H1 (cell line): ENCODE results near the gene FANCE. TPM values are rescaled to one million over a fixed set of nuclear protein-coding genes. Genes with fewer than 3 reads are reported as not detected.

Experiments
- CHD7 ChIP-seq: fragments of 300-600 bp; sonication (generic); IDR thresholded peaks from 2 replicates; pipeline ENCODE4 v1.7.1; 2012; ENCODE audit warnings: low read length, moderate library complexity, mild to moderate bottlenecking, inconsistent platforms; ENCODE audit not compliant: insufficient replicate concordance
- CREB1 ChIP-seq: IDR thresholded peaks from 2 replicates; pipeline ENCODE4 v1.6.1; 2012; ENCODE audit warnings: inconsistent platforms
- FOSL1 ChIP-seq: IDR thresholded peaks from 2 replicates; pipeline ENCODE4 v1.6.1; 2011; ENCODE audit warnings: mild to moderate bottlenecking, low read depth, low read length, moderate library complexity; ENCODE audit not compliant: insufficient read depth
- GABPA ChIP-seq: IDR thresholded peaks from 2 replicates; pipeline ENCODE4 v1.6.1; 2011; ENCODE audit warnings: mild to moderate bottlenecking, low read length, moderate library complexity, borderline replicate concordance; ENCODE audit not compliant: insufficient read depth
- GTF2F1 ChIP-seq: IDR thresholded peaks from 2 replicates; pipeline ENCODE4 v1.6.1; 2012; ENCODE audit warnings: low read depth, low read length, improper control_type of control experiment, borderline replicate concordance
- KDM1A ChIP-seq: fragments of 200-600, 300-600 bp; sonication (generic); IDR thresholded peaks from 2 replicates; pipeline ENCODE4 v1.7.1; 2016; ENCODE audit warnings: mild to moderate bottlenecking, low read length, borderline replicate concordance
- POLR2AphosphoS5 ChIP-seq: IDR thresholded peaks from 2 replicates; pipeline ENCODE4 v1.6.1; 2011; ENCODE audit warnings: low read depth, low read length
- POU5F1 ChIP-seq: IDR thresholded peaks from 2 replicates; pipeline ENCODE4 v1.6.1; 2011; ENCODE audit warnings: low read depth, mild to moderate bottlenecking, low read length, moderate library complexity
- SP4 ChIP-seq: IDR thresholded peaks from 2 replicates; pipeline ENCODE4 v1.6.1; 2012; ENCODE audit warnings: low read length, inconsistent platforms
- TCF12 ChIP-seq: IDR thresholded peaks from 2 replicates; pipeline ENCODE4 v1.6.1; 2011; ENCODE audit warnings: low read depth, mild to moderate bottlenecking, low read length
- ZNF274 ChIP-seq: IDR thresholded peaks from 2 replicates; pipeline ENCODE4 v1.7.0; 2012; ENCODE audit warnings: low read length, borderline replicate concordance; ENCODE audit errors: extremely low read depth
- polyA plus RNA-seq, 7 experiments: library from polyadenylated mRNA; depleted of rRNA in 3 of 7; stranded (reverse) in 5 of 7; unstranded in 2 of 7; fragments of >200 nt in 5 of 7; fragments of 200-250 nt in 2 of 7; gene quantifications; 1 replicate in 5 of 7; 2 replicates in 1 of 7; 4 replicates in 1 of 7; pipeline versions ENCODE4 v1.2.1 to v1.2.3, GENCODE V29; 2011 to 2013; ENCODE audit warnings: missing spikeins in 2 of 7, mixed read lengths in 2 of 7
- total RNA-seq: library from RNA; stranded (reverse); fragmentation: NEBNext Ultra II Directional; extraction: Animal tissue kit (Norgen Biotek cat#: 25700); gene quantifications from 2 replicates; pipeline ENCODE4 v1.2.1, GENCODE V29; 2021

Gene FANCE
- total and polyA plus RNA-seq, 2 of the 8 experiments (the other 6 are each of a cell fraction or from before 2014, with no cell fraction given), result 16.1 to 17.0 TPM

GRCh38 chr6:35489995-35490791, 38.1 kb downstream of the FANCE start (continued):
- TF ChIP-seq CHD7 (no peak), GABPA (no peak), FOSL1 (no peak), POLR2AphosphoS5 (peak; percentile 61), GTF2F1 (no peak), KDM1A (peak; percentile 30; the same call in 1 of the 2 replicates), ZNF274 (no peak), SP4 (no peak), TCF12 (peak; percentile 62; the same call in 1 of the 2 replicates), CREB1 (peak; percentile 84), POU5F1 (no peak)
